HepG2 (cell line): ENCODE measurements around the gene EIF4A3. TPM values are rescaled to one million over a fixed set of nuclear protein-coding genes. Genes with fewer than 3 reads are reported as not detected.
A peak's percentile ranks its signal among the peaks of the same experiment; 100 is the strongest.

Source experiments
- CEBPB ChIP-seq: IDR thresholded peaks from 2 replicates; pipeline ENCODE4 v1.6.1; 2011; ENCODE audit warnings: low read depth, low read length, improper control_type of control experiment, borderline replicate concordance
- CENPX ChIP-seq: sonication (generic); formaldehyde crosslinking; IDR thresholded peaks from 2 replicates; pipeline ENCODE4 v1.9.0; 2021; ENCODE audit warnings: mild to moderate bottlenecking, missing genetic modification reagents, moderate library complexity
- ETV5 ChIP-seq: IDR thresholded peaks from 2 replicates; pipeline ENCODE4 v1.6.1; 2018; ENCODE audit warnings: missing biosample characterization, missing genetic modification reagents, inconsistent platforms, borderline replicate concordance
- FOXK2 ChIP-seq: fragments of 450-650 bp; IDR thresholded peaks from 2 replicates; pipeline ENCODE4 v1.6.1; 2016
- GATAD2A ChIP-seq: IDR thresholded peaks from 2 replicates; pipeline ENCODE4 v1.6.1; 2016
- KDM2A ChIP-seq: sonication (generic); formaldehyde crosslinking; IDR thresholded peaks from 2 replicates; pipeline ENCODE4 v1.4.0; 2020; ENCODE audit warnings: low read depth, missing genetic modification reagents, borderline replicate concordance
- NFE2L1 ChIP-seq: sonication (generic); formaldehyde crosslinking; IDR thresholded peaks from 2 replicates; pipeline ENCODE4 v1.4.0; 2020; ENCODE audit warnings: missing genetic modification reagents, mild to moderate bottlenecking, borderline replicate concordance
- NRL ChIP-seq: sonication (generic); formaldehyde crosslinking; IDR thresholded peaks from 2 replicates; pipeline ENCODE4 v1.5.0; 2020; ENCODE audit warnings: missing genetic modification reagents, mild to moderate bottlenecking, moderate library complexity, borderline replicate concordance
- TBL1XR1 ChIP-seq: fragments of 150-350 bp; IDR thresholded peaks from 2 replicates; pipeline ENCODE4 v1.6.1; 2014; ENCODE audit warnings: borderline replicate concordance, low read length; ENCODE audit not compliant: partially characterized antibody
- XRCC5 ChIP-seq: fragments of 200-400 bp; formaldehyde crosslinking; optimal IDR thresholded peaks from 2 replicates; pipeline ENCODE3; 2017; ENCODE audit warnings: mild to moderate bottlenecking, low read length
- ZBTB33 ChIP-seq: sonication (generic); formaldehyde crosslinking; IDR thresholded peaks from 2 replicates; pipeline ENCODE4 v1.4.0; 2020; ENCODE audit warnings: missing genetic modification reagents
- ZBTB42 ChIP-seq: sonication (generic); formaldehyde crosslinking; IDR thresholded peaks from 2 replicates; pipeline ENCODE4 v1.5.0; 2020; ENCODE audit warnings: mild to moderate bottlenecking, missing genetic modification reagents
- ZGPAT ChIP-seq: IDR thresholded peaks from 2 replicates; pipeline ENCODE4 v1.6.1; 2016; ENCODE audit warnings: mild to moderate bottlenecking
- ZNF205 ChIP-seq: IDR thresholded peaks from 2 replicates; pipeline ENCODE4 v1.6.1; 2018; ENCODE audit warnings: missing biosample characterization, missing genetic modification reagents
- ZNF350 ChIP-seq: sonication (generic); formaldehyde crosslinking; IDR thresholded peaks from 2 replicates; pipeline ENCODE4 v1.4.0; 2020; ENCODE audit warnings: mild to moderate bottlenecking, low read depth, missing genetic modification reagents, borderline replicate concordance
- ZNF383 ChIP-seq: sonication (generic); formaldehyde crosslinking; IDR thresholded peaks from 2 replicates; pipeline ENCODE4 v1.4.0; 2020; ENCODE audit warnings: missing genetic modification reagents, mild to moderate bottlenecking, borderline replicate concordance
- ZNF501 ChIP-seq: sonication (generic); formaldehyde crosslinking; IDR thresholded peaks from 2 replicates; pipeline ENCODE4 v1.5.1; 2020; ENCODE audit warnings: mild to moderate bottlenecking, moderate library complexity, missing genetic modification reagents
- ZNF891 ChIP-seq: sonication (generic); formaldehyde crosslinking; IDR thresholded peaks from 2 replicates; pipeline ENCODE4 v1.5.0; 2020; ENCODE audit warnings: mild to moderate bottlenecking, missing genetic modification reagents
- ZSCAN31 ChIP-seq: sonication (generic); formaldehyde crosslinking; IDR thresholded peaks from 2 replicates; pipeline ENCODE4 v1.5.0; 2020; ENCODE audit warnings: low read depth, mild to moderate bottlenecking, missing genetic modification reagents
- polyA plus RNA-seq, 8 experiments: library from polyadenylated mRNA; depleted of rRNA in 3 of 8; stranded (reverse) in 7 of 8; unstranded in 1 of 8; fragments of >200 nt; fragmentation: Illumina TruSeq in 4 of 8; extraction: Trizol in 4 of 8; gene quantifications; 2 replicates each; pipeline versions ENCODE4 v1.2.1 to v1.2.3, GENCODE V29; 2011 to 2016; ENCODE audit warnings: low read depth in 4 of 8, missing spikeins in 1 of 8, mixed read lengths in 1 of 8; ENCODE audit not compliant: insufficient read depth in 1 of 8
- total RNA-seq, 5 experiments: library from RNA; depleted of rRNA; stranded (reverse); fragments of >200 nt; fragmentation: Illumina TruSeq; extraction: Trizol; gene quantifications; 2 replicates each; pipeline ENCODE4 v1.2.3, GENCODE V29; 2016; ENCODE audit warnings: low read depth in 1 of 5
- TF ChIP-seq, protein P1 (sequence below): sonication (generic); formaldehyde crosslinking; IDR thresholded peaks from 2 replicates; pipeline ENCODE4 v1.8.0; 2022; ENCODE audit warnings: missing genetic modification reagents, mild to moderate bottlenecking, borderline replicate concordance
- TF ChIP-seq, protein P2 (sequence below): sonication (generic); formaldehyde crosslinking; IDR thresholded peaks from 2 replicates; pipeline ENCODE4 v1.4.0; 2020; ENCODE audit warnings: missing genetic modification reagents
- TF ChIP-seq, protein P3 (sequence below): sonication (generic); formaldehyde crosslinking; conservative IDR thresholded peaks from 2 replicates; pipeline ENCODE4 v1.4.0; 2020; ENCODE audit warnings: missing genetic modification reagents

EIF4A3 gene
- total and polyA plus RNA-seq, 2 of the 13 experiments (the other 11 are each of a cell fraction or from before 2014, with no cell fraction given): 145 to 187 TPM

- TF ChIP-seq ZGPAT (0 out of 2 replicates have a peak, but pooled peaks have one; percentile 27), NFE2L1 (CRISPR knock-in tag) (no peak), CENPX (CRISPR knock-in tag) (no peak), ZNF205 (CRISPR knock-in tag) (peak; percentile 27; the same call in 1 of the 2 replicates), ZNF350 (peak; percentile 42; the same call in 1 of the 2 replicates), FOXK2 (0 out of 2 replicates have a peak, but pooled peaks have one; percentile 8), TBL1XR1 (peak; percentile 99), GATAD2A (peak; percentile 36; the same call in 1 of the 2 replicates), NRL (CRISPR knock-in tag) (peak; percentile 84; the same call in 1 of the 2 replicates), XRCC5 (no peak), KDM2A (CRISPR knock-in tag) (peak; percentile 47; the same call in 1 of the 2 replicates), ZBTB42 (no peak), CEBPB (no peak), ZNF383 (no peak), ZBTB33 (peak; percentile 82; the same call in 1 of the 2 replicates), ETV5 (0 out of 2 replicates have a peak, but pooled peaks have one; percentile 9), ZSCAN31 (CRISPR knock-in tag) (peak; percentile 53; the same call in 1 of the 2 replicates), ZNF501 (CRISPR knock-in tag) (no peak), ZNF891 (CRISPR knock-in tag) (0 out of 2 replicates have a peak, but pooled peaks have one; percentile 83)
- TF ChIP-seq, protein P1, sequence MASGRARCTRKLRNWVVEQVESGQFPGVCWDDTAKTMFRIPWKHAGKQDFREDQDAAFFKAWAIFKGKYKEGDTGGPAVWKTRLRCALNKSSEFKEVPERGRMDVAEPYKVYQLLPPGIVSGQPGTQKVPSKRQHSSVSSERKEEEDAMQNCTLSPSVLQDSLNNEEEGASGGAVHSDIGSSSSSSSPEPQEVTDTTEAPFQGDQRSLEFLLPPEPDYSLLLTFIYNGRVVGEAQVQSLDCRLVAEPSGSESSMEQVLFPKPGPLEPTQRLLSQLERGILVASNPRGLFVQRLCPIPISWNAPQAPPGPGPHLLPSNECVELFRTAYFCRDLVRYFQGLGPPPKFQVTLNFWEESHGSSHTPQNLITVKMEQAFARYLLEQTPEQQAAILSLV (CRISPR knock-in tag): peak; percentile 65; the same call in 1 of the 2 replicates
- TF ChIP-seq, protein P2, sequence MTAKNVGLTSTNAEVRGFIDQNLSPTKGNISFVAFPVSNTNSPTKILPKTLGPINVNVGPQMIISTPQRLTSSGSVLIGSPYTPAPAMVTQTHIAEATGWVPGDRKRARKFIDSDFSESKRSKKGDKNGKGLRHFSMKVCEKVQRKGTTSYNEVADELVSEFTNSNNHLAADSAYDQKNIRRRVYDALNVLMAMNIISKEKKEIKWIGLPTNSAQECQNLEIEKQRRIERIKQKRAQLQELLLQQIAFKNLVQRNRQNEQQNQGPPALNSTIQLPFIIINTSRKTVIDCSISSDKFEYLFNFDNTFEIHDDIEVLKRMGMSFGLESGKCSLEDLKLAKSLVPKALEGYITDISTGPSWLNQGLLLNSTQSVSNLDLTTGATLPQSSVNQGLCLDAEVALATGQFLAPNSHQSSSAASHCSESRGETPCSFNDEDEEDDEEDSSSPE (CRISPR knock-in tag): peak; percentile 47; the same call in 1 of the 2 replicates
- TF ChIP-seq, protein P3, sequence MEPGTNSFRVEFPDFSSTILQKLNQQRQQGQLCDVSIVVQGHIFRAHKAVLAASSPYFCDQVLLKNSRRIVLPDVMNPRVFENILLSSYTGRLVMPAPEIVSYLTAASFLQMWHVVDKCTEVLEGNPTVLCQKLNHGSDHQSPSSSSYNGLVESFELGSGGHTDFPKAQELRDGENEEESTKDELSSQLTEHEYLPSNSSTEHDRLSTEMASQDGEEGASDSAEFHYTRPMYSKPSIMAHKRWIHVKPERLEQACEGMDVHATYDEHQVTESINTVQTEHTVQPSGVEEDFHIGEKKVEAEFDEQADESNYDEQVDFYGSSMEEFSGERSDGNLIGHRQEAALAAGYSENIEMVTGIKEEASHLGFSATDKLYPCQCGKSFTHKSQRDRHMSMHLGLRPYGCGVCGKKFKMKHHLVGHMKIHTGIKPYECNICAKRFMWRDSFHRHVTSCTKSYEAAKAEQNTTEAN: 0 out of 2 replicates have a peak, but pooled peaks have one; percentile 13
These were observed 49.0 kb upstream of the EIF4A3 start (continued) for GRCh38 chr17:80195671-80196529.
